ENCODE results near the gene MEF2D. TPM values are rescaled to one million over a fixed set of nuclear protein-coding genes. Genes with fewer than 3 reads are reported as not detected.

Gene MEF2D
- total and polyA plus RNA-seq, 2 experiments from 2014 or later = 35.1 to 64.6 TPM

- H3K27ac ChIP-seq = no peak overlapping the region
- no peaks in the 10 kb centered on the region for H3K4me1 ChIP-seq (ENCODE audit: low read depth)
- no peaks in the 10 kb centered on the region for H3K9me3 ChIP-seq (ENCODE audit: low read depth)
- DNase-seq (ENCODE audit: low read depth in 1 of 2, low spot score in 1 of 2) = no peak
- no peaks in the 10 kb centered on the region for H3K36me3 ChIP-seq
- peaks cover 2% of the 10 kb centered on the region for H3K27me3 ChIP-seq
- H3K4me3 ChIP-seq = no peak overlapping the region
- TF ChIP-seq, protein P1, sequence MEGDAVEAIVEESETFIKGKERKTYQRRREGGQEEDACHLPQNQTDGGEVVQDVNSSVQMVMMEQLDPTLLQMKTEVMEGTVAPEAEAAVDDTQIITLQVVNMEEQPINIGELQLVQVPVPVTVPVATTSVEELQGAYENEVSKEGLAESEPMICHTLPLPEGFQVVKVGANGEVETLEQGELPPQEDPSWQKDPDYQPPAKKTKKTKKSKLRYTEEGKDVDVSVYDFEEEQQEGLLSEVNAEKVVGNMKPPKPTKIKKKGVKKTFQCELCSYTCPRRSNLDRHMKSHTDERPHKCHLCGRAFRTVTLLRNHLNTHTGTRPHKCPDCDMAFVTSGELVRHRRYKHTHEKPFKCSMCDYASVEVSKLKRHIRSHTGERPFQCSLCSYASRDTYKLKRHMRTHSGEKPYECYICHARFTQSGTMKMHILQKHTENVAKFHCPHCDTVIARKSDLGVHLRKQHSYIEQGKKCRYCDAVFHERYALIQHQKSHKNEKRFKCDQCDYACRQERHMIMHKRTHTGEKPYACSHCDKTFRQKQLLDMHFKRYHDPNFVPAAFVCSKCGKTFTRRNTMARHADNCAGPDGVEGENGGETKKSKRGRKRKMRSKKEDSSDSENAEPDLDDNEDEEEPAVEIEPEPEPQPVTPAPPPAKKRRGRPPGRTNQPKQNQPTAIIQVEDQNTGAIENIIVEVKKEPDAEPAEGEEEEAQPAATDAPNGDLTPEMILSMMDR (IDR thresholded peaks at IDR 0.05; ENCODE audit: low read depth, low read length) = no peak
Measured at GRCh38 chr1:156451505-156452160, 48.9 kb downstream of the MEF2D start.

DNA sequence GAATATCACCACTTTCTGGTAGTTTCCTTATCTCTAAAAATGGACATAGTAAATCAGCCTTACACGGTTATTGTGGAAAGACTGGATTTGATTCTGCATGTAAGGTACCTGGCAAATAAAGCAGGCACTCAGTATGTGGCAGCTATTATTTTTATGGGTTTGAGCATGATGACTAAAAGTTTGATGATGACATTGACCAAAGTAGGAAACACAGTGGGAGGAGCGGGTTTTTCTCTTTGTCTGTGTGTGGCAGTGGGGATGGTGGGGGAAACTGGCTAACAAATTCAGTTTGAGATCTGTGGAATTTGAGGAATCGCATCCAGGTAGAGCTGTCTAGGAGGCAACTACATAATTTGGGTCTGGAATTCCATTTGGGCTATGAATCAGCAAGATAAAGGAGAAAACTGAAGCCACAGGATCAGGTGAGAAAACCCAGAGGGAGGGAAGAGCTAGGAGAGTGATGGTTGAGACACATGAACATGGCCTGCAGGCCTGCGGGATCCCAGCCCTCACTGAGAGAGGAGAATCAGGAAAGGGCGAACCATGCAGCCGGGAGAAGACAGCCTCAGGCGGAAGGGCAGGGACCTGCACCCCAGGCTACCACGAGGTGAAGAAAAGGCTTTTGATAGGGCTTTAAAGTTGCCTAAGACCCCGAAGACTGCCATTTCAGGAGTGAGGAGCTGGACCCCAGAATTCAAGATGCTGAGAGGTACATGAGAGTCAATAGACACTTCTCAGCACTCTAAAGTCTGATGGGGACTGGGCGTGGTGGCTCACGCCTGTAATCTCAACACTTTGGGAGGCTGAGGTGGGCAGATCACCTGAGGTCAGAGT is 52.2 kb downstream of the MEF2D start:
- Histone ChIP-seq H3K4me3 (no peak overlapping the region), H3K9me3 (ENCODE audit: low read depth) (no peaks in the 10 kb centered on the region), H3K36me3 (no peaks in the 10 kb centered on the region), H3K27me3 (peaks cover 10% of the 10 kb centered on the region), H3K27ac (no peak overlapping the region), H3K4me1 (ENCODE audit: low read depth) (no peaks in the 10 kb centered on the region)
- no peak for DNase-seq (ENCODE audit: low read depth in 1 of 2, low spot score in 1 of 2)
- TF ChIP-seq, protein P1 (IDR thresholded peaks at IDR 0.05; ENCODE audit: low read depth, low read length) = no peak

DNA sequence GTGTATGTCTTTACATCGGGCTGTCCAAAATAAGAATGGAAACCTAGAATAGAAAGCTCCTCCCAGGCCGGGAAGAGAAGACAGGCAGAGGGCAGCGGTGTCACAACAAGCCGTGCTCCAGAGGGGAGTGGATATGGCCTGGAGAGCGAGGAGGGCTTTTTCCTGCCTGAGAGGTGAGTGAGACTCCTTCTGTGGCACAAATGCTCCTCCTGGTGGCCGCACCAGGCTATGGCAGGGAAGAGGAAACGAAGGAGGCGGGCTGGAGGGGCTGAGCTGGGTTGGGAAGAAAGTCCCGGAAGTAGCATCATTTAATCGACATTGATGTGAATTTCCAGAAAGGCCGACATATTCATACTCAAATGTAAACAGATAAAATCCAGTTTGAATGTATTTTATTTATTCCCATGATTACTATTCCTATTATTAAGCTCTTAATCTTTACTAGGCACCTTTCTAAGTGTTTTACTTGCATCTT is 54.7 kb downstream of the MEF2D start:
- no peaks in the 10 kb centered on the region for H3K4me1 ChIP-seq (ENCODE audit: low read depth)
- H3K27me3 ChIP-seq = peaks cover 36% of the 10 kb centered on the region
- DNase-seq (ENCODE audit: low read depth in 1 of 2, low spot score in 1 of 2) = peak; percentile 89 to 90
- no peaks in the 10 kb centered on the region for H3K36me3 ChIP-seq
- no peak overlapping the region for H3K27ac ChIP-seq
- no peak overlapping the region for H3K4me3 ChIP-seq
- no peaks in the 10 kb centered on the region for H3K9me3 ChIP-seq (ENCODE audit: low read depth)
- TF ChIP-seq, protein P1 (IDR thresholded peaks at IDR 0.05; ENCODE audit: low read depth, low read length) = peak; percentile 98

DNA sequence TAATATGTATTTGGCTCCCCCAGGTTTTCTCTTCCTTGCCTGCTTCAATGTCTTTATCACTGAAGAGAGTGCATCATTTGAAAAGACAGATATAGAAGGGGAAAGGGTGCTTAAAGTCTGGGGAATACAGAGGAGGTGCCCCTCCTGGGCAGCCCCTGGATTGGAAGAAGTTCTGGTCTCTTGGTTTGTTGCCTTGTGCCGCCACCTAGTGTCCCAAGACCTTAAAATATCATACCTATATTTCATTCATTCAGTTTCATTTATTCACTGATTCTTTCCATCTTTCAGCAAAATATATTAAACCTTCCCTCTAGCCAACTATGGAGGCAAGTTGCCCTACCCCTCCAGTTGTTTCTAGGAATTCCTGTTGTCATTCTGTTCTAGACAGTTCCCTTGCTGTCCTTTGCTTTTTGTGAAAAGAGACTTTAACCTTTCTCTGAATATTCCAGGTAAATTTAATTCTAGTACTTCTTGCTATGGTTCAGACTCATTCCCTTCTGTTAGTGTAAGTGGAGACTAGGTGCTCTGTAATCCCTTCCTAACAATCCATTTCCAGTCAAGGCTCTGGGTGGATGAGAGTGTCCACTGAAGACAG is 56.1 kb downstream of the MEF2D start:
- H3K27me3 ChIP-seq = peaks cover 49% of the 10 kb centered on the region
- H3K4me3 ChIP-seq = no peak overlapping the region
- no peaks in the 10 kb centered on the region for H3K9me3 ChIP-seq (ENCODE audit: low read depth)
- peak; percentile 30 to 62 for DNase-seq (ENCODE audit: low read depth in 1 of 2, low spot score in 1 of 2)
- H3K36me3 ChIP-seq = no peaks in the 10 kb centered on the region
- H3K4me1 ChIP-seq (ENCODE audit: low read depth) = no peaks in the 10 kb centered on the region
- TF ChIP-seq, protein P1 (IDR thresholded peaks at IDR 0.05; ENCODE audit: low read depth, low read length) = peak; percentile 36
- H3K27ac ChIP-seq = no peak overlapping the region

DNA sequence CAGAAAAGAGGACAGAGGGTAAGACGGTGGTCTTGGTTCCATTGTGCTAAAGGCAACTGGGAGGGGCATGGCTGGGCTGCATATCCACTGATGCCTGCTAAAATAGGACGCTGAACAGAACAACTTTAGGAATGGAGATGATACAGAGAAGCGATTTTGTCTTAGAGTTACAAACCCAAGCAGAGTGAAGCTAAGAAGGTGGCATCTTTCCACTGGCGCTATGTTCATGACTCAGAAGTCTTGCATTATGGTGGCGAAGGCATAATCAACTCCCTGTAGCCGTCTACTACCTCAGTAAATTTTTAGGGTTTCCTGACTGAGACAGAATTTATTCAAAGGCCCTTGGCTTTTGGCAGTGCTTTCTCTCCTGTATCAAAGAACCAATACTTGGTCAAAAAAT is 57.3 kb downstream of the MEF2D start:
- no peak overlapping the region for H3K27ac ChIP-seq
- TF ChIP-seq, protein P1 (IDR thresholded peaks at IDR 0.05; ENCODE audit: low read depth, low read length) = no peak
- DNase-seq (ENCODE audit: low read depth in 1 of 2, low spot score in 1 of 2) = no peak
- H3K4me3 ChIP-seq = no peak overlapping the region
- no peaks in the 10 kb centered on the region for H3K9me3 ChIP-seq (ENCODE audit: low read depth)
- H3K27me3 ChIP-seq = peaks cover 61% of the 10 kb centered on the region
- H3K4me1 ChIP-seq (ENCODE audit: low read depth) = no peaks in the 10 kb centered on the region
- H3K36me3 ChIP-seq = no peaks in the 10 kb centered on the region

All from cardiac muscle cell (in vitro differentiated cells and primary cell).